Kidney (tissue), 14 donors: ENCODE measurements around the gene ZDHHC13. TPM values are rescaled to one million over a fixed set of nuclear protein-coding genes. Genes with fewer than 3 reads are reported as not detected.

ENCODE experiments used
- DNase-seq, 5 donors: peaks; one replicate each; pipeline ENCODE4 v3.0.0-alpha.2; 2013 to 2020
- FAIRE-seq: peaks from 2 replicates; lab custom pipeline; 2012; peaks lifted over from hg19 to GRCh38; lab: Jason Lieb, UNC
- H3K27ac ChIP-seq, 2 donors: one replicate each; pipeline ENCODE4 v1.7.0; 2013; ENCODE audit warnings: low read depth in 2 of 2, low read length in 2 of 2, inconsistent platforms in 1 of 2
- H3K27me3 ChIP-seq: one replicate; pipeline ENCODE4 v1.7.1; 2013; ENCODE audit warnings: low read length, inconsistent platforms; ENCODE audit not compliant: control insufficient read depth, insufficient read depth
- H3K36me3 ChIP-seq, 3 donors: one replicate each; pipeline versions ENCODE4 v1.7.0 to v1.7.1; 2013; ENCODE audit warnings: low read length in 3 of 3, control low read depth in 1 of 3, inconsistent platforms in 1 of 3; ENCODE audit not compliant: insufficient read depth in 3 of 3, control insufficient read depth in 2 of 3
- H3K4me1 ChIP-seq, 3 donors: one replicate each; pipeline versions ENCODE4 v1.7.0 to v1.7.1; 2013; ENCODE audit warnings: low read length in 3 of 3, inconsistent platforms in 1 of 3, low read depth in 1 of 3; ENCODE audit not compliant: control insufficient read depth in 2 of 3, insufficient read depth in 2 of 3
- H3K4me3 ChIP-seq, 3 donors: one replicate each; pipeline versions ENCODE4 v1.7.0 to v1.8.1; 2013; ENCODE audit warnings: low read length in 3 of 3, control low read depth in 1 of 3, inconsistent platforms in 1 of 3
- H3K9ac ChIP-seq, 3 donors: one replicate each; pipeline versions ENCODE4 v1.7.0 to v1.7.1; 2013; ENCODE audit warnings: low read length in 3 of 3, control low read depth in 1 of 3, inconsistent platforms in 1 of 3
- H3K9me3 ChIP-seq, 3 donors: one replicate each; pipeline versions ENCODE4 v1.7.0 to v1.7.1; 2013; ENCODE audit warnings: low read length in 3 of 3, control low read depth in 1 of 3, inconsistent platforms in 1 of 3; ENCODE audit not compliant: control insufficient read depth in 2 of 3, insufficient read depth in 1 of 3
- CTCF ChIP-seq: IDR thresholded peaks from 3 replicates; pipeline ENCODE4 v1.5.1; 2012; ENCODE audit warnings: mild to moderate bottlenecking, moderate library complexity, borderline replicate concordance; ENCODE audit not compliant: insufficient read depth; ENCODE audit errors: extremely low read depth
- intact Hi-C: fragments of 100-400 bp; cut with DNase I; formaldehyde crosslinking; loops from one replicate; pipeline ENCODE4 v1.11.1; 2022
- polyA plus RNA-seq: library from polyadenylated mRNA; stranded (reverse); fragments of 350-450 nt; fragmentation: Illumina TruSeq; extraction: RNeasy Lipid Tissue Mini Kit (QIAGEN cat#74804); gene quantifications from one replicate; pipeline ENCODE4 v1.2.3, GENCODE V29; 2014; ENCODE audit warnings: low read depth, low replicate concordance; ENCODE audit not compliant: insufficient read depth
- total RNA-seq: library from RNA; stranded (reverse); fragmentation: NEBNext Ultra II Directional; extraction: Animal tissue kit (Norgen Biotek cat#: 25700); gene quantifications from one replicate; pipeline ENCODE4 v1.2.1, GENCODE V29; 2021
- donor health status: control.
- donor health status: control.
- donor health status: control.
- donor health status: control.
- donor health status: control.
- donor health status: DM: yes; HTN: yes; CAD: no.
- donor health status: Normal renal cell carcinoma (clear cell type).

The ZDHHC13 gene
- total and polyA plus RNA-seq, 2 donors from 2014 or later: 13.1 to 18.9 TPM

GRCh38 chr11:19092342-19092741, 24.6 kb upstream of the ZDHHC13 start:
- Histone ChIP-seq H3K9ac (no peak overlapping the region), H3K9me3 (no peaks in the 10 kb centered on the region), H3K27ac (no peak overlapping the region), H3K4me1 (no peaks in the 10 kb centered on the region), H3K27me3 (no peaks in the 10 kb centered on the region), H3K4me3 (no peak overlapping the region), H3K36me3 (no peaks in the 10 kb centered on the region)
- intact Hi-C loops: no loop called here
- FAIRE-seq: no peak
- TF ChIP-seq CTCF: no peak
- no peak for DNase-seq

- intact Hi-C loops: no loop called here
- H3K4me3 ChIP-seq: no peak overlapping the region
- DNase-seq: no peak
- H3K27ac ChIP-seq: no peak overlapping the region
- no peaks in the 10 kb centered on the region for H3K36me3 ChIP-seq
- no peak overlapping the region for H3K9ac ChIP-seq
- no peaks in the 10 kb centered on the region for H3K4me1 ChIP-seq
- TF ChIP-seq CTCF: no peak
- H3K27me3 ChIP-seq: no peaks in the 10 kb centered on the region
- H3K9me3 ChIP-seq: no peaks in the 10 kb centered on the region
- no peak for FAIRE-seq
Observed at GRCh38 chr11:19092850-19093249, 24.1 kb upstream of the ZDHHC13 start.

GRCh38 chr11:19093976-19094375, 23.0 kb upstream of the ZDHHC13 start:
- no peaks in the 10 kb centered on the region for H3K36me3 ChIP-seq
- DNase-seq: no peak
- TF ChIP-seq CTCF: no peak
- FAIRE-seq: no peak
- no peaks in the 10 kb centered on the region for H3K27me3 ChIP-seq
- no peak overlapping the region for H3K4me3 ChIP-seq
- no peaks in the 10 kb centered on the region for H3K9me3 ChIP-seq
- no peak overlapping the region for H3K27ac ChIP-seq
- intact Hi-C loops: no loop called here
- no peaks in the 10 kb centered on the region for H3K4me1 ChIP-seq
- H3K9ac ChIP-seq: no peak overlapping the region

GRCh38 chr11:19094859-19095258, 22.1 kb upstream of the ZDHHC13 start:
- Histone ChIP-seq H3K4me1 (no peaks in the 10 kb centered on the region), H3K9me3 (no peaks in the 10 kb centered on the region), H3K4me3 (no peak overlapping the region), H3K27ac (no peak overlapping the region), H3K27me3 (no peaks in the 10 kb centered on the region), H3K36me3 (no peaks in the 10 kb centered on the region), H3K9ac (no peak overlapping the region)
- DNase-seq (no peak), FAIRE-seq (no peak)
- no peak for TF ChIP-seq CTCF
- intact Hi-C loops: no loop called here
